Measurements from ENCODE around the gene FITM1.

FITM1 gene

DNA sequence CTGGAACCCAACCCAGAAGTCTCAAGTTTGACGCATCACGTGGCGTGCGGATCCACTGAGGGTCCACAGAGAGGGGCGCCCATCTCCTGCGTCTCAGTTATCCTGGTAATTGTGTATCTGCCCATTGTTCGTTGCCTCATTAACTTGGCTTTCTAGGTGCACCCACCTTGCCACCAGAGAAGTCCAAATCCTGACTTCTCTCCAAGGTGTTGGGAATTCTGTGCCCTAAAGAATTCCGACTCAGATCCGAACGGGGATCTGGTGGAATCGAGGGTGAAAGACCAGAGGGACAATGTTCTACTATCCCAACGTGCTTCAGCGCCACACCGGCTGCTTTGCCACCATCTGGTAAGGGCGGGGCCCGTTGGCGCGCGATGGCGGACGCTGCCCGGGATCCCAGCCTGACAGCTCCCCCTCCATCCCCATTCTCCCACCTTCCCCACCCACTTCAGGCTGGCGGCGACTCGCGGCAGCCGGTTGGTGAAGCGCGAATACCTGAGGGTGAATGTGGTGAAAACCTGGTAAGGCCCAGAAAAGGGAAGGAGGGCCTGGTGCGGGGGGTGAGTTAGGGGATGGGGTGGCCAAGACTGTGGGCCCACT, 41.9 kb downstream of the FITM1 start:
- H3K27me3 ChIP-seq (ENCODE audit: insufficient read depth, poor library complexity, severe bottlenecking) = no peaks in the 10 kb centered on the region
- TF ChIP-seq POLR2AphosphoS5 (IDR thresholded peaks at IDR 0.05; ENCODE audit: low read depth) (no peak), SPI1 (IDR thresholded peaks at IDR 0.05; ENCODE audit: borderline replicate concordance, low read depth) (no peak), GABPA (IDR thresholded peaks at IDR 0.05; ENCODE audit: low read depth) (no peak)
- TF ChIP-seq, protein P1, sequence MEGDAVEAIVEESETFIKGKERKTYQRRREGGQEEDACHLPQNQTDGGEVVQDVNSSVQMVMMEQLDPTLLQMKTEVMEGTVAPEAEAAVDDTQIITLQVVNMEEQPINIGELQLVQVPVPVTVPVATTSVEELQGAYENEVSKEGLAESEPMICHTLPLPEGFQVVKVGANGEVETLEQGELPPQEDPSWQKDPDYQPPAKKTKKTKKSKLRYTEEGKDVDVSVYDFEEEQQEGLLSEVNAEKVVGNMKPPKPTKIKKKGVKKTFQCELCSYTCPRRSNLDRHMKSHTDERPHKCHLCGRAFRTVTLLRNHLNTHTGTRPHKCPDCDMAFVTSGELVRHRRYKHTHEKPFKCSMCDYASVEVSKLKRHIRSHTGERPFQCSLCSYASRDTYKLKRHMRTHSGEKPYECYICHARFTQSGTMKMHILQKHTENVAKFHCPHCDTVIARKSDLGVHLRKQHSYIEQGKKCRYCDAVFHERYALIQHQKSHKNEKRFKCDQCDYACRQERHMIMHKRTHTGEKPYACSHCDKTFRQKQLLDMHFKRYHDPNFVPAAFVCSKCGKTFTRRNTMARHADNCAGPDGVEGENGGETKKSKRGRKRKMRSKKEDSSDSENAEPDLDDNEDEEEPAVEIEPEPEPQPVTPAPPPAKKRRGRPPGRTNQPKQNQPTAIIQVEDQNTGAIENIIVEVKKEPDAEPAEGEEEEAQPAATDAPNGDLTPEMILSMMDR (IDR thresholded peaks at IDR 0.05; ENCODE audit: insufficient read depth, low read length) = no peak
- TF ChIP-seq, protein P2, sequence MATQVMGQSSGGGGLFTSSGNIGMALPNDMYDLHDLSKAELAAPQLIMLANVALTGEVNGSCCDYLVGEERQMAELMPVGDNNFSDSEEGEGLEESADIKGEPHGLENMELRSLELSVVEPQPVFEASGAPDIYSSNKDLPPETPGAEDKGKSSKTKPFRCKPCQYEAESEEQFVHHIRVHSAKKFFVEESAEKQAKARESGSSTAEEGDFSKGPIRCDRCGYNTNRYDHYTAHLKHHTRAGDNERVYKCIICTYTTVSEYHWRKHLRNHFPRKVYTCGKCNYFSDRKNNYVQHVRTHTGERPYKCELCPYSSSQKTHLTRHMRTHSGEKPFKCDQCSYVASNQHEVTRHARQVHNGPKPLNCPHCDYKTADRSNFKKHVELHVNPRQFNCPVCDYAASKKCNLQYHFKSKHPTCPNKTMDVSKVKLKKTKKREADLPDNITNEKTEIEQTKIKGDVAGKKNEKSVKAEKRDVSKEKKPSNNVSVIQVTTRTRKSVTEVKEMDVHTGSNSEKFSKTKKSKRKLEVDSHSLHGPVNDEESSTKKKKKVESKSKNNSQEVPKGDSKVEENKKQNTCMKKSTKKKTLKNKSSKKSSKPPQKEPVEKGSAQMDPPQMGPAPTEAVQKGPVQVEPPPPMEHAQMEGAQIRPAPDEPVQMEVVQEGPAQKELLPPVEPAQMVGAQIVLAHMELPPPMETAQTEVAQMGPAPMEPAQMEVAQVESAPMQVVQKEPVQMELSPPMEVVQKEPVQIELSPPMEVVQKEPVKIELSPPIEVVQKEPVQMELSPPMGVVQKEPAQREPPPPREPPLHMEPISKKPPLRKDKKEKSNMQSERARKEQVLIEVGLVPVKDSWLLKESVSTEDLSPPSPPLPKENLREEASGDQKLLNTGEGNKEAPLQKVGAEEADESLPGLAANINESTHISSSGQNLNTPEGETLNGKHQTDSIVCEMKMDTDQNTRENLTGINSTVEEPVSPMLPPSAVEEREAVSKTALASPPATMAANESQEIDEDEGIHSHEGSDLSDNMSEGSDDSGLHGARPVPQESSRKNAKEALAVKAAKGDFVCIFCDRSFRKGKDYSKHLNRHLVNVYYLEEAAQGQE (IDR thresholded peaks at IDR 0.05; ENCODE audit: insufficient replicate concordance, low read depth) = no peak
- no peak overlapping the region for H3K4me3 ChIP-seq (replicated peaks; ENCODE audit: insufficient read depth, low read length)
- H3K27ac ChIP-seq (replicated peaks) = no peak overlapping the region
- no peak for DNase-seq (ENCODE audit: low read depth in 1 of 2, low spot score in 1 of 2)

- no peaks in the 10 kb centered on the region for H3K27me3 ChIP-seq (ENCODE audit: insufficient read depth, poor library complexity, severe bottlenecking)
- no peak overlapping the region for H3K27ac ChIP-seq (replicated peaks)
- TF ChIP-seq SPI1 (IDR thresholded peaks at IDR 0.05; ENCODE audit: borderline replicate concordance, low read depth) = no peak
- no peak for TF ChIP-seq POLR2AphosphoS5 (IDR thresholded peaks at IDR 0.05; ENCODE audit: low read depth)
- TF ChIP-seq, protein P1 (IDR thresholded peaks at IDR 0.05; ENCODE audit: insufficient read depth, low read length) = no peak
- TF ChIP-seq, protein P2 (IDR thresholded peaks at IDR 0.05; ENCODE audit: insufficient replicate concordance, low read depth) = no peak
- no peak for TF ChIP-seq GABPA (IDR thresholded peaks at IDR 0.05; ENCODE audit: low read depth)
- DNase-seq (ENCODE audit: low read depth in 1 of 2, low spot score in 1 of 2) = no peak
- no peak overlapping the region for H3K4me3 ChIP-seq (replicated peaks; ENCODE audit: insufficient read depth, low read length)
These were observed 42.4 kb downstream of the FITM1 start for GRCh38 chr14:24172871-24173281.

DNA sequence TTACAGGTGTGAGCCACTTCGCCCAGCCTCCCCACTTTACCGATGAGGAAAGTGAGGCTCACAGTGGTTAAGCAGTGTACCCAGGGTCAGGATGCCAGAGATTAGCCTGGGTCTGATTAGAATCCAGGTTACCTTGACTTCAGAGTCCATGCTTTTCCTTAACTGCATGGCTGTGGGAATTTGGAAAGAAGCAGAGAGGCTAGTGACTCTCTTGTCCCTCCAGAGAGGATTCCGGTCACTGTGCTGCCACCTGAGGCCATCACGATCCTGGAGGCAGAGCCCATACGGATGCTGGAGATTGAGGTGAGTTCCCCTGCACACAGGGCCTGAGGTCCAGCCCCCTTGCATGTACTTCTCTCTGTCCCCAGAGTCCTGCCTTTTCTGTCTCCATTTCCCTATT, 46.1 kb downstream of the FITM1 start:
- Histone ChIP-seq H3K27ac (replicated peaks) (no peak overlapping the region), H3K4me3 (replicated peaks; ENCODE audit: insufficient read depth, low read length) (no peak overlapping the region), H3K27me3 (ENCODE audit: insufficient read depth, poor library complexity, severe bottlenecking) (no peaks in the 10 kb centered on the region)
- TF ChIP-seq, protein P1 (IDR thresholded peaks at IDR 0.05; ENCODE audit: insufficient read depth, low read length) = no peak
- no peak for TF ChIP-seq SPI1 (IDR thresholded peaks at IDR 0.05; ENCODE audit: borderline replicate concordance, low read depth)
- TF ChIP-seq GABPA (IDR thresholded peaks at IDR 0.05; ENCODE audit: low read depth) = no peak
- TF ChIP-seq, protein P2 (IDR thresholded peaks at IDR 0.05; ENCODE audit: insufficient replicate concordance, low read depth) = no peak
- TF ChIP-seq POLR2AphosphoS5 (IDR thresholded peaks at IDR 0.05; ENCODE audit: low read depth) = no peak
- DNase-seq (ENCODE audit: low read depth in 1 of 2, low spot score in 1 of 2) = no peak
